Astrocyte (in vitro differentiated cells and primary cell): ENCODE measurements around the gene MIA3. TPM values are rescaled to one million over a fixed set of nuclear protein-coding genes. Genes with fewer than 3 reads are reported as not detected.

Experiments used
- DNase-seq: peaks from one replicate; pipeline ENCODE4 v3.0.0-alpha.2; 2010; ENCODE audit warnings: low read depth
- FAIRE-seq: peaks from 2 replicates; lab custom pipeline; 2011; peaks lifted over from hg19 to GRCh38; lab: Jason Lieb, UNC
- H2AFZ ChIP-seq: 2 replicates; pipeline ENCODE4 v1.6.0; 2012; ENCODE audit warnings: low read depth, low read length, inconsistent platforms
- H3K27ac ChIP-seq: 2 replicates; pipeline ENCODE4 v1.5.1; 2011; ENCODE audit warnings: low read depth, low read length, inconsistent platforms
- H3K27me3 ChIP-seq: 2 replicates; pipeline ENCODE4 v1.6.0; 2011; ENCODE audit warnings: low read length, inconsistent platforms; ENCODE audit not compliant: insufficient read depth
- H3K36me3 ChIP-seq: 2 replicates; pipeline ENCODE4 v1.5.1; 2011; ENCODE audit warnings: low read length, inconsistent platforms; ENCODE audit not compliant: insufficient read depth
- H3K4me1 ChIP-seq: 2 replicates; pipeline ENCODE4 v1.5.1; 2011; ENCODE audit warnings: low read length, inconsistent platforms; ENCODE audit not compliant: insufficient read depth
- H3K4me2 ChIP-seq: 2 replicates; pipeline ENCODE4 v1.6.0; 2012; ENCODE audit warnings: low read length, inconsistent platforms
- H3K4me3 ChIP-seq: 2 replicates; pipeline ENCODE4 v1.5.1; 2011; ENCODE audit warnings: low read depth, mild to moderate bottlenecking, low read length, inconsistent platforms; ENCODE audit not compliant: insufficient read depth
- H3K79me2 ChIP-seq: 2 replicates; pipeline ENCODE4 v1.6.0; 2012; ENCODE audit warnings: mild to moderate bottlenecking, low read length, inconsistent platforms; ENCODE audit not compliant: insufficient read depth
- H3K9ac ChIP-seq: 2 replicates; pipeline ENCODE4 v1.6.0; 2012; ENCODE audit warnings: mild to moderate bottlenecking, low read length, inconsistent platforms
- H3K9me3 ChIP-seq: 2 replicates; pipeline ENCODE4 v1.5.1; 2012; ENCODE audit warnings: low read depth, mild to moderate bottlenecking, low read length, inconsistent platforms; ENCODE audit not compliant: insufficient read depth
- H4K20me1 ChIP-seq: 2 replicates; pipeline ENCODE4 v1.6.0; 2012; ENCODE audit warnings: low read length, inconsistent platforms; ENCODE audit not compliant: insufficient read depth
- H3K27ac Mint-ChIP-seq: one replicate; pipeline ENCODE4 v1.8.0; 2021; ENCODE audit warnings: mild to moderate bottlenecking, mixed read lengths; ENCODE audit not compliant: unreplicated experiment
- H3K27me3 Mint-ChIP-seq: one replicate; pipeline ENCODE4 v1.8.0; 2021; ENCODE audit warnings: low read depth, mixed read lengths; ENCODE audit not compliant: unreplicated experiment
- H3K36me3 Mint-ChIP-seq: one replicate; pipeline ENCODE4 v1.8.0; 2021; ENCODE audit warnings: low read depth, mixed read lengths; ENCODE audit not compliant: unreplicated experiment
- H3K4me1 Mint-ChIP-seq: one replicate; pipeline ENCODE4 v1.8.0; 2021; ENCODE audit warnings: low read depth, mixed read lengths; ENCODE audit not compliant: unreplicated experiment
- H3K4me3 Mint-ChIP-seq: one replicate; pipeline ENCODE4 v1.8.0; 2021; ENCODE audit warnings: mild to moderate bottlenecking, moderate library complexity, mixed read lengths; ENCODE audit not compliant: unreplicated experiment
- H3K9me3 Mint-ChIP-seq: one replicate; pipeline ENCODE4 v1.8.0; 2021; ENCODE audit warnings: mild to moderate bottlenecking, mixed read lengths; ENCODE audit not compliant: unreplicated experiment
- EZH2 ChIP-seq: IDR thresholded peaks from 2 replicates; pipeline ENCODE4 v1.6.1; 2012; ENCODE audit warnings: mild to moderate bottlenecking, low read length, inconsistent platforms; ENCODE audit not compliant: insufficient read depth
- total RNA-seq: library from RNA; stranded (reverse); gene quantifications from 2 replicates; pipeline ENCODE4 v1.2.1, GENCODE V29; 2021
- TF ChIP-seq, protein P1 (sequence below): IDR thresholded peaks from 2 replicates; pipeline ENCODE4 v1.5.1; 2011; ENCODE audit warnings: low read depth, mild to moderate bottlenecking, inconsistent platforms, low read length, moderate library complexity; ENCODE audit not compliant: insufficient read depth

Gene MIA3
- total RNA-seq, 1 donor from 2014 or later, result 63.5 TPM

DNA sequence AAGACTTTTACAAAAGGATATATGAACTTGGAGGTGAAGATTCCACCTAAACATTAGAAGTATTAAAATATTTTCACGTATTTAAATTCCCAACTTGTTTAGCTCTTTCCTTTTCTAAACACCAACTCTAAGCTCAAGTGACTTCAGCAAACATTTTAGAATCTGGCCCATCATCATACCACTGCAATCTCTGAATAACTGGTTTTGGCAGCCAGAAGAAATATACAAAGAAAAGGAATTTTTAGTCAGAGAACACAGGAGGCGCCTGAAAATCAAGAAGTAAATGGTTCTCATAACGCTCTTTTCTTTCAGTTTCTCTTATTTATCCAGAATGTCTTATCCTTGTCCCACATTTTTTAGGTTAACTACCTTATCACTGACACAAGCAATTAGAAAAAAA is 38.6 kb upstream of the MIA3 start:
- H3K36me3 Mint-ChIP-seq, result peaks cover 12% of the 10 kb centered on the region
- H3K9me3 Mint-ChIP-seq, result no peaks in the 10 kb centered on the region

DNA sequence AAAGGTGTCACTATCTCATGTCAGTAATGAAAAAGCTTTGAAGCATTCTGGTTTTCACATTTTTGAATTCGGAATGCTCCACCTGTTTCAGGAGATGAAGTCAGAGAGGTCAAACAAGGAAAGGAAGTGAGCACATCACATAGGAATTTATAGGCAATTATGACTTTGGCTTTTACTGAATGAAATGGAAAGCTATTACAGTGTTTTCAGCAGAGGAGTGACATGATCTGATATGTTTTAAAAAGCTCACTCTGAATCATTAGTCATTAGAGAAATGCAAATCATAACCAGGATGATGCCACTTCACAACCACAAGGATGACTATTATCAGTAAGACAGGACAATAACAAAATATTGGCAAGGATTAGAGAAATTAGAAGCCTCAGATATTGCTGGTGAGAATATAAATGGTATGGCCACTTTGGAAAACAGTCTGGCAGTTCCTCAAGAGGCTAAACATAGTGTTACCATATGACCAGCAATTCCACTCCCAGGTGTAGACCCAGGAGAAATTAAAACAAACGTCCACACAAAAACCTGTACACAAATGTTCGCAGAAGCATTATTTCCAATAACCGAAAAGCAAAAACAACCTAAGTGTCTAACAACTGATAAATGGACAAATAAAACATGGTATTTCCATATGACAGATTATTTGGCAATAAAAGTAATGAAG is 35.7 kb upstream of the MIA3 start:
- FAIRE-seq, result no peak
- Histone ChIP-seq H3K36me3 (peaks cover 18% of the 10 kb centered on the region), H3K79me2 (peaks cover 23% of the 10 kb centered on the region)

More for the DNA sequence above, 38.6 kb upstream of the MIA3 start:
- Histone ChIP-seq H2AFZ (no peak overlapping the region), H3K27ac (no peak overlapping the region), H3K9me3 (no peaks in the 10 kb centered on the region), H3K4me2 (no peak overlapping the region), H3K4me1 (no peaks in the 10 kb centered on the region), H4K20me1 (no peaks in the 10 kb centered on the region), H3K27me3 (no peaks in the 10 kb centered on the region), H3K4me3 (no peak overlapping the region), H3K79me2 (peaks cover 2% of the 10 kb centered on the region), H3K9ac (no peak overlapping the region), H3K36me3 (peaks cover 11% of the 10 kb centered on the region)
- Mint-ChIP-seq H3K27ac (no peak overlapping the region), H3K4me3 (no peak overlapping the region), H3K4me1 (peaks cover 8% of the 10 kb centered on the region), H3K27me3 (no peaks in the 10 kb centered on the region)
- DNase-seq (no peak), FAIRE-seq (no peak)
- TF ChIP-seq, protein P1, sequence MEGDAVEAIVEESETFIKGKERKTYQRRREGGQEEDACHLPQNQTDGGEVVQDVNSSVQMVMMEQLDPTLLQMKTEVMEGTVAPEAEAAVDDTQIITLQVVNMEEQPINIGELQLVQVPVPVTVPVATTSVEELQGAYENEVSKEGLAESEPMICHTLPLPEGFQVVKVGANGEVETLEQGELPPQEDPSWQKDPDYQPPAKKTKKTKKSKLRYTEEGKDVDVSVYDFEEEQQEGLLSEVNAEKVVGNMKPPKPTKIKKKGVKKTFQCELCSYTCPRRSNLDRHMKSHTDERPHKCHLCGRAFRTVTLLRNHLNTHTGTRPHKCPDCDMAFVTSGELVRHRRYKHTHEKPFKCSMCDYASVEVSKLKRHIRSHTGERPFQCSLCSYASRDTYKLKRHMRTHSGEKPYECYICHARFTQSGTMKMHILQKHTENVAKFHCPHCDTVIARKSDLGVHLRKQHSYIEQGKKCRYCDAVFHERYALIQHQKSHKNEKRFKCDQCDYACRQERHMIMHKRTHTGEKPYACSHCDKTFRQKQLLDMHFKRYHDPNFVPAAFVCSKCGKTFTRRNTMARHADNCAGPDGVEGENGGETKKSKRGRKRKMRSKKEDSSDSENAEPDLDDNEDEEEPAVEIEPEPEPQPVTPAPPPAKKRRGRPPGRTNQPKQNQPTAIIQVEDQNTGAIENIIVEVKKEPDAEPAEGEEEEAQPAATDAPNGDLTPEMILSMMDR, result no peak
- no peak for TF ChIP-seq EZH2

More for the DNA sequence above, 35.7 kb upstream of the MIA3 start:
- Histone ChIP-seq H3K27me3 (no peaks in the 10 kb centered on the region), H3K4me2 (no peak overlapping the region), H3K9me3 (no peaks in the 10 kb centered on the region), H4K20me1 (no peaks in the 10 kb centered on the region), H3K27ac (no peak overlapping the region), H3K4me3 (no peak overlapping the region), H3K9ac (no peak overlapping the region), H3K4me1 (no peaks in the 10 kb centered on the region), H2AFZ (no peak overlapping the region)
- Mint-ChIP-seq H3K4me1 (peaks cover 8% of the 10 kb centered on the region), H3K4me3 (no peak overlapping the region), H3K27ac (peak overlapping the region; percentile 49), H3K27me3 (no peaks in the 10 kb centered on the region), H3K9me3 (no peaks in the 10 kb centered on the region), H3K36me3 (peaks cover 9% of the 10 kb centered on the region)
- peak; percentile 28 for DNase-seq
- TF ChIP-seq EZH2, result no peak
- TF ChIP-seq, protein P1, result no peak
